Mesenchymal stem cell (in vitro differentiated cells and primary cell): ENCODE measurements around the gene LAGE3.

Source experiments
- DNase-seq: peaks from one replicate; pipeline ENCODE4 v3.0.0-alpha.2; 2013
- H2AFZ ChIP-seq: one replicate; pipeline ENCODE4 v1.6.1; 2013; ENCODE audit warnings: low read depth, mild to moderate bottlenecking, control low read depth, inconsistent platforms, low read length, moderate library complexity
- H2AK5ac ChIP-seq: 2 replicates; pipeline ENCODE4 v1.6.1; 2013; ENCODE audit warnings: low read length, moderate library complexity, mild to moderate bottlenecking, inconsistent platforms; ENCODE audit not compliant: severe bottlenecking
- H2BK120ac ChIP-seq: one replicate; pipeline ENCODE4 v1.6.1; 2013; ENCODE audit warnings: low read depth, mild to moderate bottlenecking, inconsistent platforms, low read length, moderate library complexity
- H2BK12ac ChIP-seq, 2 experiments: one replicate each; pipeline ENCODE4 v1.6.1; 2013; ENCODE audit warnings: inconsistent platforms in 2 of 2, low read length in 2 of 2, mild to moderate bottlenecking in 2 of 2, moderate library complexity in 2 of 2, control low read depth in 1 of 2
- H2BK15ac ChIP-seq: one replicate; pipeline ENCODE4 v1.6.1; 2013; ENCODE audit warnings: mild to moderate bottlenecking, low read depth, inconsistent platforms; ENCODE audit not compliant: poor library complexity, severe bottlenecking
- H2BK5ac ChIP-seq: 2 replicates; pipeline ENCODE4 v1.6.1; 2013; ENCODE audit warnings: low read depth, mild to moderate bottlenecking, low read length, control low read depth, inconsistent platforms; ENCODE audit not compliant: poor library complexity, severe bottlenecking
- H3K14ac ChIP-seq, 2 experiments: one replicate each; pipeline ENCODE4 v1.6.1; 2013; ENCODE audit warnings: inconsistent platforms in 2 of 2, low read length in 2 of 2, control low read depth in 1 of 2, mild to moderate bottlenecking in 1 of 2, moderate library complexity in 1 of 2
- H3K18ac ChIP-seq, 2 experiments: one replicate each; pipeline ENCODE4 v1.6.1; 2013; ENCODE audit warnings: inconsistent platforms in 2 of 2, low read length in 2 of 2, control low read depth in 1 of 2, low read depth in 1 of 2, mild to moderate bottlenecking in 1 of 2
- H3K23ac ChIP-seq, 2 experiments: one replicate each; pipeline ENCODE4 v1.6.1; 2013; ENCODE audit warnings: inconsistent platforms in 2 of 2, low read length in 2 of 2, mild to moderate bottlenecking in 2 of 2, moderate library complexity in 2 of 2, control low read depth in 1 of 2
- H3K27ac ChIP-seq: 2 replicates; pipeline ENCODE4 v1.5.1; 2013; ENCODE audit warnings: mild to moderate bottlenecking, moderate library complexity, low read length, control low read depth, inconsistent platforms; ENCODE audit not compliant: poor library complexity, severe bottlenecking
- H3K27me3 ChIP-seq, 2 experiments: 2 replicates each; pipeline versions ENCODE4 v1.6.1 to v1.7.0; 2013; ENCODE audit warnings: low read length in 2 of 2, mild to moderate bottlenecking in 2 of 2, moderate library complexity in 2 of 2, control low read depth in 1 of 2, inconsistent platforms in 1 of 2; ENCODE audit not compliant: control insufficient read depth in 1 of 2, insufficient read depth in 1 of 2
- H3K36me3 ChIP-seq, 2 experiments: 2 replicates each; pipeline versions ENCODE4 v1.6.1 to v1.7.0; 2013; ENCODE audit warnings: low read length in 2 of 2, control low read depth in 1 of 2, inconsistent platforms in 1 of 2, low read depth in 1 of 2, mild to moderate bottlenecking in 1 of 2; ENCODE audit not compliant: insufficient read depth in 2 of 2, control insufficient read depth in 1 of 2
- H3K4ac ChIP-seq, 2 experiments: one replicate each; pipeline ENCODE4 v1.6.1; 2013; ENCODE audit warnings: inconsistent platforms in 2 of 2, low read length in 2 of 2, mild to moderate bottlenecking in 2 of 2, moderate library complexity in 2 of 2, control low read depth in 1 of 2, low read depth in 1 of 2
- H3K4me1 ChIP-seq: 2 replicates; pipeline ENCODE4 v1.6.1; 2013; ENCODE audit warnings: low read depth, low read length, control low read depth; ENCODE audit not compliant: control insufficient read depth, insufficient read depth
- H3K4me2 ChIP-seq: 2 replicates; pipeline ENCODE4 v1.6.1; 2013; ENCODE audit warnings: low read length, mild to moderate bottlenecking, inconsistent platforms; ENCODE audit not compliant: poor library complexity, severe bottlenecking
- H3K4me3 ChIP-seq, 2 experiments: 2 replicates each; pipeline versions ENCODE4 v1.5.1 to v1.7.0; 2013; ENCODE audit warnings: low read length in 2 of 2, mild to moderate bottlenecking in 2 of 2, control low read depth in 1 of 2, low read depth in 1 of 2; ENCODE audit not compliant: insufficient read depth in 1 of 2
- H3K79me1 ChIP-seq: replicated peaks from 2 replicates; pipeline ENCODE4 v1.6.1; 2013; ENCODE audit warnings: mild to moderate bottlenecking, control low read depth, low read length, inconsistent platforms; ENCODE audit not compliant: poor library complexity, severe bottlenecking
- H3K9ac ChIP-seq: 2 replicates; pipeline ENCODE4 v1.7.0; 2013; ENCODE audit warnings: mild to moderate bottlenecking, low read length, moderate library complexity
- H3K9me3 ChIP-seq: 2 replicates; pipeline ENCODE4 v1.7.0; 2013; ENCODE audit warnings: mild to moderate bottlenecking, low read length; ENCODE audit not compliant: control insufficient read depth
- H4K8ac ChIP-seq: one replicate; pipeline ENCODE4 v1.6.1; 2013; ENCODE audit warnings: inconsistent platforms, mild to moderate bottlenecking, low read length, moderate library complexity
- H4K91ac ChIP-seq: one replicate; pipeline ENCODE4 v1.6.1; 2013; ENCODE audit warnings: mild to moderate bottlenecking, low read length, inconsistent platforms
- WGBS: methylation state at CpG from one replicate; pipeline ENCODE4 v1.1.7; 2013; ENCODE audit warnings: mixed read lengths; 5-methylcytosine and 5-hydroxymethylcytosine counted together

Gene LAGE3

GRCh38 chrX:154436983-154437752, 41.9 kb downstream of the LAGE3 start, which contains the start of gene GDI1:
GDI1 (plus strand) TSS chrX:154437154; CDS start chrX:154437255, 101 bp downstream.
- whole genome bisulfite sequencing: 2% methylated on average over 17 of the region's 93 CpGs
- Histone ChIP-seq H3K23ac (peak within 1 kb of the TSS in 1 of 2 experiments; percentile 84), H2BK15ac (peak within 1 kb of the TSS; percentile 69), H4K8ac (peak within 1 kb of the TSS; percentile 72), H3K4me3 (peak within 1 kb of the TSS; percentile 78 to 83), H3K4me1 (peaks cover 21% of the 10 kb centered on the region), H3K4ac (peak within 1 kb of the TSS; percentile 51 to 92), H2BK5ac (peak within 1 kb of the TSS; percentile 99), H3K18ac (peak within 1 kb of the TSS; percentile 86 to 97), H2BK12ac (peak within 1 kb of the TSS in 1 of 2 experiments; percentile 31), H2AFZ (no peak within 1 kb of the TSS), H4K91ac (peak within 1 kb of the TSS; percentile 95), H3K9me3 (no peaks in the 10 kb centered on the region), H3K27ac (peak within 1 kb of the TSS; percentile 43), H3K4me2 (peak within 1 kb of the TSS; percentile 78), H3K14ac (peak within 1 kb of the TSS in 1 of 2 experiments; percentile 98), H2BK120ac (peak within 1 kb of the TSS; percentile 100), H3K27me3 (no peaks in the 10 kb centered on the region), H3K79me1 (peaks cover 5% of the 10 kb centered on the region), H3K36me3 (peaks cover 44 to 74% of the 10 kb centered on the region in 2 experiments), H2AK5ac (peak within 1 kb of the TSS; percentile 69), H3K9ac (peak within 1 kb of the TSS; percentile 82)
- peak; percentile 62 for DNase-seq

GRCh38 chrX:154436374-154436982, 42.6 kb downstream of the LAGE3 start:
- Histone ChIP-seq H2AFZ (no peak overlapping the region), H3K4me2 (peak overlapping the region; percentile 49), H3K27me3 (no peaks in the 10 kb centered on the region), H2BK12ac (peak overlapping the region in 1 of 2 experiments; percentile 31), H2BK120ac (peak overlapping the region; percentile 100), H3K4ac (peak overlapping the region in 1 of 2 experiments; percentile 92), H3K4me3 (peak overlapping the region; percentile 61 to 78), H3K18ac (peak overlapping the region; percentile 86 to 97), H3K79me1 (peaks cover 8% of the 10 kb centered on the region), H4K91ac (peak overlapping the region; percentile 95), H2BK15ac (peak overlapping the region; percentile 69), H4K8ac (no peak overlapping the region), H3K14ac (no peak overlapping the region), H2BK5ac (peak overlapping the region; percentile 99), H3K27ac (no peak overlapping the region), H3K23ac (no peak overlapping the region), H3K9me3 (no peaks in the 10 kb centered on the region), H3K9ac (peak overlapping the region; percentile 82), H3K36me3 (peaks cover 44 to 74% of the 10 kb centered on the region in 2 experiments), H3K4me1 (peaks cover 22% of the 10 kb centered on the region), H2AK5ac (no peak overlapping the region)
- WGBS: 18% methylated on average over 17 of the region's 78 CpGs
- DNase-seq: no peak

- peaks cover 28% of the 10 kb centered on the region for H3K4me1 ChIP-seq
- peaks cover 10% of the 10 kb centered on the region for H3K79me1 ChIP-seq
- H2BK12ac ChIP-seq: no peak overlapping the region
- peaks cover 0 to 3% of the 10 kb centered on the region in 2 experiments for H3K27me3 ChIP-seq
- no peak overlapping the region for H2AK5ac ChIP-seq
- no peak overlapping the region for H3K14ac ChIP-seq
- no peak overlapping the region for H4K8ac ChIP-seq
- 95% methylated on average over 19 of the region's 19 CpGs for WGBS
- H2BK15ac ChIP-seq: no peak overlapping the region
- DNase-seq: no peak
- H2BK5ac ChIP-seq: no peak overlapping the region
- no peak overlapping the region for H3K27ac ChIP-seq
- no peaks in the 10 kb centered on the region for H3K9me3 ChIP-seq
- H3K9ac ChIP-seq: no peak overlapping the region
- peaks cover 46 to 70% of the 10 kb centered on the region in 2 experiments for H3K36me3 ChIP-seq
- no peak overlapping the region for H2AFZ ChIP-seq
- H4K91ac ChIP-seq: no peak overlapping the region
- H3K4me2 ChIP-seq: no peak overlapping the region
- no peak overlapping the region for H3K18ac ChIP-seq
- no peak overlapping the region for H3K23ac ChIP-seq
- H3K4ac ChIP-seq: no peak overlapping the region
- no peak overlapping the region for H2BK120ac ChIP-seq
- H3K4me3 ChIP-seq: no peak overlapping the region
Measured at GRCh38 chrX:154435171-154435733, 43.8 kb downstream of the LAGE3 start.
